HG03175 (cell line): ENCODE results near the gene ADARB1.

ENCODE experiments used
- ATAC-seq: cut with Tn5 transposase; IDR thresholded peaks from one replicate; pipeline ENCODE4 v1.9.1; 2021; ENCODE audit warnings: mild to moderate bottlenecking, moderate library complexity; ENCODE audit not compliant: unreplicated experiment

ADARB1 gene

DNA sequence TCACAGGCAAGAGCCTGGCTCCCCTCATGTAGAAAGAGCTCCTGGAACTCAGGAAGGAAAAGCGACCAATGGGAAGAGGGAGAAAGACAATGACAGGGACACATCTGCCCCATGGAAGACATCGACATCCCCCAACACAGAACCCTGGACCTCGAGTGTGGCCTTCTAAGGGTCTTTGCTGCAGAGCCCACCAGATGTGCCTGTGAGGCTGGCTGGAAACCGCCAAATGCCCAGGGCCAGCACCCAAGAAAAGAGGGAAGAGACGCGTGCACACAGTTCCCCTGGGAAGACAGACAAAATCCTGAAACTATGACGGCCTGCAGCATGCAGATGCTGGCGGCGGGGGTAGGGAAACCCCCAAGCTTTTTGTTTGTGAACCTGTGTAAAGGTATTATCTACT is 36.4 kb upstream of the ADARB1 start:
- ATAC-seq = no peak

DNA sequence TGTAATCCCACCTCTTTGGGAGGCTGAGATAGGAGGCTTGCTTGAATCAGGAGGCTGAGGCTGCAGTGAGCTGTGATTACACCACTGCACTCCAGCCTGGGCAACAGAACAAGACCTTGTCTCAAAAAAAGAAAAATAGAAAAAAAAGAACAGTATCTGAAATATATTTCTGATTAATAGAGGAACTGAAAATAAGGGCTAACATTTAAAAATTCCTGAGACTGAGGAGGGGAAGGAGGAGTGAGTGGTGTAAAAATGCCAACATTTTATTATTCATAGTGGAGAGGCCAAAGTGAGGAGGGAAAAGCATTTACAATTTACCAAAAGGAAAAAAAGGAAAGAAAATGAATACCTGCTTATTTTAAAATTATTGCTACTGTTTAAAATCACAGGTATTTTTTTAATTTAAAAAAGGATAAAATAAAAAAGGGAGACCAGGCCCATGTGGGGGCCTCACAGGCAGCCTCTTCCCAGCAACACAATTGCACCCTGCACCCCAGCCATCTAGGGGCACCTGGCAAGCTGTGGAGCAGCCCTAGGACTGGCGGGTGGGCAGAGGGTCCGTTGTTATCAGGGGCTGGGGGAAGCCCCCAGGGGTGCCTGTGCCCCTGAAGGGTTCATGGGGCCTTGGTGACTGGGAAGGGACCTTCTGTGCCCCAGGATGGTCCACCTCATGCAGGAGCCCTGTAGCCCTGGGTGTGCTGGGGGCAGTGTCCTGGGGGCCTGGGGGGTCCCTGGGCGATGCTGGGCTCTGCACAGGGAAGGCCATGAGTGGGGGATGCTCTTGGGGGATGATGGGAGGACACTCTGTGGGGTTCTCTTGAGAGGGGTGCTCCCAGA is 34.8 kb upstream of the ADARB1 start:
- no peak for ATAC-seq

DNA sequence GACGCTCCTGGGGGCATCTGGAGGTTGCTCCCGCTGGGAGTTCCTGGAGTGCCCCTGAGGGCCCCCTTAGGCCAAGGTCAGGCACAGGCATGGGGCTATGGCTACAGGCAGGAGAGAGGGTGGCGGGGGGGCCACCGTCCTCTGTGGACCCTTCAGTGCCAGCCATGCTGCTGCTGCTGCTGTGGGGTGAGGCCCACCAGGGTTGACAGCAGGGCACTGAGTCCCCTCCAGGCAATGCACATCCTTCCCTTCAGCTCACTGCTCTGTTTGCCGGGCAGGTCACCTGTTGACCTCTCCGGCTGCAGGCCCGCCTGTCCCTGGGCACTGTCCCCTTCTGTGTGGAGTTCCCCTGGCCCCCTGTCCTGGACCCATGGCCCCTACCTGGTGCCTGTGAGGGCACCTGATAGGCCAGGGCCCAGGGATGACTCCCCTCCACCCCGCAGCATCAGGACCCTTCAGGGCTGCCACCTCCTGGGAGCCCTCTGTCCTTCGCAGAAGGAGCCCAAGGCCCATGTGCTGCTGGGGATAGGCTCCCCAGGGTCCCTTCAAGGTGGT is 34.1 kb upstream of the ADARB1 start:
- ATAC-seq = no peak

DNA sequence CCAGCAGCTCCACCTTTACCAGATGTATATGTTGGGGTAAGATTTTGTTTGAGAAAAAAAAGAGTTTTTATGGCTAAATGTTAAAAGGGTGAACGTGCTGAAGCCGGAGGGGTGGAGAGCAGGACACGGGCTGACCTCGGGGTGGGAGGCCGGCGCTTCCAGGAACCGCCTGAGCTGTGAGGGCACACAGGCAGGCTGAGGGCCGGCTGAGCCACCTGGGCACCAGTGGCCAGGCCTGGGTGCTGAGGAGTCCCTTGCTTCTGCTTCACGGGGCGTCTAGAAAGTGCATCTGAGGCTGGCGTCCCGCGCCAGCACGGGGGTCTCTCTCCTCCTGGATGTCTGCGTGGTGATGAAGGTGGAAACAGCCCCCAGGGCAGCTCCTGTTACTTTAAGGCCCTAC is 33.6 kb upstream of the ADARB1 start:
- no peak for ATAC-seq

DNA sequence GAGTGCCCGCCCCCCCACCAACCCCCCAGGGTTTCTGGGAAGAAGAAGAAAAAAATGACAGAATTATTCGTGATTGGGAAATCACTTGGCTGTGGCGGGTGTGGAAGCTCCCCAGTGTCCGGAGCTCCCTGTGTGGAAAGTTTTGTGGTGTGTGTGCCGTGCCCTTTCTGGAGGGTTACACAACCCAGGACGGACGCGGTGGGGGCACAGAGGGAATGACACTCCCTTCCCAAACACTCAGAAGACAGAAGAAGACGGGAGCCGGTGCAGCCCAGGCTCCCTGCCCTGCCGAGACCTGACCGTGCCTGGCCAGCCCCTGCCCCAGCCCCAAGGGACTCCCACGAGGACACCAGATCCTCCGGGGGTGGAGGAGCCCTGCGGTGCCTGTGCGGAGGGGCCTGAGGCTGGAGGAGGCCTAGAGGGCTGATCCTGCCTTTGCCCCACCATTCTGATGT is 33.0 kb upstream of the ADARB1 start:
- ATAC-seq = no peak

DNA sequence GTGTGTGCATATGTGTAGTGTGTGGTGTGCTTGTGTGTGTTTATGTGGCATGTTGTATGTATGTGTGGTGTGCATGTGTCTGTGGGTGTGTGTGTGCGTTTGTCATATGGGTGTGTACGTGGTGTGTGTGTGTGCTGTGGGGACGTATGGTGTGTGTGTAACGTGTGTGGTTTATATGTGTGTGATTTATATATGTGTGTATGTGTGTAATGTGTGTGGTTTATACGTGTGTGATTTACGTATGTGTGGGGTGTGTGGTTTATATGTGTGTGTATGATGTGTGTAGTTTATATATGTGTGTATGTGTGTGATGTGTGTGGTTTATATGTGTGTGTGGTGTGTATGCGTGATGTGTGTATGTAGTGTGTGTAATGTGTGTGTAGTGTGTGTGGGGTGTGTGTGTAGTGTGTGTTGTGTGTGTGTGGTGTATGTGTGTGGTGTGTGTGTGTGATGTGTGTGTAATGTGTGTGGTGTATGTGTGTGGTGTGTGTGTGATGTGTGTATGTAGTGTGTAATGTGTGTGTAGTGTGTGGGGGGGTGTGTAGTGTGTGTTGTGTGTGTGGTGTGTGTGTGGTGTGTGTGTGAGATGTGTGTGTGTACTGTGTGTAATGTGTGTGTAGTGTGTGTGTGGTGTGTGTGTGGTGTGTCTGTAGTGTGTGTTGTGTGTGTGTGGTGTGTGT is 32.3 kb upstream of the ADARB1 start:
- ATAC-seq = no peak

DNA sequence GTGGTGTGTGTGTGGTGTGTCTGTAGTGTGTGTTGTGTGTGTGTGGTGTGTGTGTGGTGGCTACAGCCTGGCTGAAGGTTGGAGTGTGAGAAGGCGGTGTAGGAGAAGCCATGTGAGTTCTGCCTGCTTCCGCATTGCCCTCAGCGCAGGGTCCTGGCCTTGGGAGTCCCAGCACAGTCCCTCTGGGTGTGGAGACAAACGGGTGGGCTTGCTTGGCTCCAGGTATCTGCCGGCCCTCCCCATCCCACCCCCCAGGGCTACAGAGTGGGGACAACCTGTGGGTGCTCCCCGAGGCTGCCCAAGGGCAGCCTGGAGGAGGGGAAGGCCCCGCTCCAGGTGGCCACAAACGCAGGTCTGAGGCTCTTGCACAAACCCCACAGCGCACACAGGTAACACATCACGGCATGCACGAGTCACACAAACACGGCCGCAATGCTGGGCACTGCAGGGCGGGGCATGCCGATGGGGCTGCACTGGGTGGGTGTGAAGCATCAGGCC is 31.7 kb upstream of the ADARB1 start:
- ATAC-seq = no peak

DNA sequence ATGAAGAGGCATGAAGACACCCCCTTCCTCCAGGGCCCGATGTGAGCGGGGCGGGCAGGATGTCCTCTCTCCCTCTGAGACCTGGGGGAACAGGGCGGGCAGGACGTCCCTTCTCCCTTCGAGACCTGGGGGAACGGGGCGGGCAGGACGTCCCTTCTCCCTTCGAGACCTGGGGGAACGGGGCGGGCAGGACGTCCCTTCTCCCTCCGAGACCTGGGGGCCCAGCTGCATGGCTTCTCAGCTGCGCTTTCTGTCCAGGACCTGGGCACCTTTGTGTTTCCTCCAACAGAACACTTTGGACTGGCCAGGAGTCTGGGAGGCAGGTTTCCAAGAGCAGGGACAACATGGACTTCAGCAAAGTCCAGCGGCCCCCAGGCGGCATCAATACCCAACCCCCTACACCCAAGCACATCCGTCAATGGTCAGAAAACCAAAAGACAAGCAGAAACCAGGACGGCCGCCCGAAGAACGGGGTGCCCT is 30.8 kb upstream of the ADARB1 start:
- ATAC-seq = no peak

DNA sequence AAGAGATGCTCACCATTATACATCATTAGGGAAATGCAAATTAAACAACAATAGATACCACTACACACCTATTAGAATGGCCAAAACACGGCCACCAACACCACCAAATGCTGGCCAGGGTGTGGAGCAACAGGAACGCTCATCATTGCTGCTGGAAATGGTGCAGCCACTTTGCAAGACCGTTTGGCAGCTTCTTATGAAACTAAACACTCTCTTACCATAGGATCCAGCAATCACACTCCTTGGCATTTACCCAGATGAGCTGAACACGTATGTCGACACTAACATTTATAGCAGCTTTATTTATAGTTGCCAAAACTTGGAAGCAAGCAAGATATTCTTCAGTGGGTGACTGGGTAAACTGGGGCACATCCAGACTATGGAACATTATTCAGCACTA is 28.9 kb upstream of the ADARB1 start:
- ATAC-seq = no peak

DNA sequence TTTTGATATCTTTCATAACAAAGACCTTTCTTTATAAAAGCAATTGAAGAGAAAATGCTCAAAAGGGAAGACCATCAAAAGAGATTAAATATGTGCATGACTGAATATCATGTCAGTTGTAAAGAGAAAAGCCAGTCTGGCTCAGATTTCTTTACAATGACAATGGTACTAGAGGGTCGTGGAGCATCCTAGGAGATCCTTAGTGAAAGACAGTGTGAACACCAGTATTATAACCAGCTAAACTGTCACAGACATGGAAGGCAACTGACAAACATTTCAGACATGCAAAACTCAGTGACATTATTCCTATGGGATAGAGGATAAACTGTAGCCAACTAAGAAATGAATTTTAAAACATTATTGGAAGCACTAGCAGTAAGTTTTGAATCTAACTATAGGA is 27.1 kb upstream of the ADARB1 start:
- no peak for ATAC-seq

DNA sequence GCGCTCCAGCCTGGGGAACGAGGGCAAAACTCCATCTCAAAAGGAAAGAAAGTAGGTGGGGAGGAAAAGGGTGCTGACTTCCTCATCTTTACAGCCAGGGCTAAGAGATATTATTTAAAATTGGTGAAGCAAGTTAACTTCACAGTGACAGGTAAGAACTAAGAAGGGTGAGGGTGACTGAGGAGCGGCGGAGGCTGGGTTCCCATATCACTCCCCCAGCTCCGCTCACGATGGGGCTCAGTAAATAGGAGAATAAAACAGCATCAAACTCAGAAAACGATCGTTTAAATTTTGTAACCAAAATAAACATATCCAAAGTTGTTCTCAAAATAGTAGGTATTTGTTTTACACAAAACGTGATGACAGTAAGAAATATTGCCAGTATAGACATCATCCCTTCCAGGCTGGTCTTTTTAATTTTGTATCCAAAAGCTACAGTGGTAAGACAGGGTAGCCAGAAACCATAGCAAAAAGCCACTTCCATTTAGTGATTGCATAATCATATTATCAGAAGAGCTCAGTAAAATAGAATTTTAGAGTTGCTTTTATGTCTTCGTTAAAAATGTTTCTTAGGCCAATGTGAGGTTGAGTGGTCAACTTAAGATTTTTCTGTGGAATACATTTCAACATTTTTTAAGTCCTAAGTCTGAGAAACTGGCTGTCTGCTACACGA is 26.2 kb upstream of the ADARB1 start:
- ATAC-seq = no peak

DNA sequence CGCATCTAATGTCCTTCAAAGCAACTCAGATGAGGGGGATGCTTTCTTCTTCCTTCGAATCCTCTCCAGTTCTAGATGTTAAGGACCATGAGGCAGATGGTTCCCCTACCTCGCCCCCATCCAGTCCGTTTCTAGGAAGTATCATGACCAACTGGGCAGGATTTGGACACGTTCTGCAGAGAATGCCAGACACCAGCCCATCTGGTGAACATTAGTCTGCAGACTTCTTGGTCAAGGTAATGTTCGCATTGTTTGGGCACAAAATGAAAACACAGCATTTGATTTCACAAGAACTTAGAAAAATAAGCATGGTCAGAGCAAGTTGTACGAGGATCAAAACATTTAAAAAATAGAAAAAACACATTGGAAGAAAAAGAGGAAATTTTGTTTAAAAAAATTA is 25.4 kb upstream of the ADARB1 start:
- ATAC-seq = no peak

DNA sequence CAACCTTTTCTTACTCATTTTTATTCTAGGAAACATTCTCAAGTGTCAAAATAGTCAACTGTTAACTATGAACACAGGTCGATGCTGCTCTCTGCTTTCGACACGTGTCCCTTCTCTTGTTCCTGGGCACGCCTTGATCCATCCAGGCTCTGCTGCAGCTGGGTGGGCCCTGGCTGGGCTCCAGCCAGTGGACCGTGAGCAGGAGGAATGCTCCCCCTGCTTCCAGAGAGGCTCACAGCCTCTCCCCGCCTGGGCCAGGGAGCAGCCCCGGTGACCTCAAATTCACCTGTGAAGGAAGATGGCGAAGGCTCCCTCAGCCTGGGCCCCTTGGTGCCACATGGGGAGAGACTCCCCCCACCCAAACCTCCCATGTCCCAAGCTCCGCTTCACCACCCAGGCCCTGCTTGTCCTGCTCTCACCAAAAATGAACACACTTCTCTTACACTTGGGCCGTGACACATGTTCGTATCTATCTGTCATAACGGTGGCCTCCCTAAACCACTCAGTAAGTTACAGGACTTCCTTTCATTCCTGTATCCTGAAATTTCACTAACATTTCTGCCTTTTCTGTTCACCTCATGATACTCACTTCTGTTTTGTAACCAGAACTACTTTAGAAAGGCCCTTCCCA is 24.6 kb upstream of the ADARB1 start:
- no peak for ATAC-seq

DNA sequence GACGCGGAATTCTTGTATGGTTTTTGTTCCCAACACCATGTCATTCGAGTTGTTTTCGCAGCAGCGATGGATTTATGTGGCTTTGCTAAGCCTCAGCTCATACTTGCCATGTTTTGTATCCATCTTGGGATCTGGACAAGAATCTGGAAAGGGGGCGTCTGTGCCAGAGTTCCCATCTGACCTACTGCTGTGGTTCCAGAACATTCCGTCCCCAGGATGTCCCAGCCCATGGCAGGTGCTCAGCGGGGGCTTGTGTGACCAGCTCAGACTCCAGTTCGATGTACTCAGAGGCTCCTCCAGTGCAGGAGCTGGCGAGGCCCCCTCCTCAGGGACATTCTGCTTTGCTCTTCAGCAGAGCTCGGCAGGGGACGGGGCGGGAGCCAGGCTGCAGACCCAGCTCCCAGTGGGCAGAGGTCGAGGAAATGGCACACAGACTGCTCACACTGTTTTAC is 24.0 kb upstream of the ADARB1 start:
- ATAC-seq = no peak

DNA sequence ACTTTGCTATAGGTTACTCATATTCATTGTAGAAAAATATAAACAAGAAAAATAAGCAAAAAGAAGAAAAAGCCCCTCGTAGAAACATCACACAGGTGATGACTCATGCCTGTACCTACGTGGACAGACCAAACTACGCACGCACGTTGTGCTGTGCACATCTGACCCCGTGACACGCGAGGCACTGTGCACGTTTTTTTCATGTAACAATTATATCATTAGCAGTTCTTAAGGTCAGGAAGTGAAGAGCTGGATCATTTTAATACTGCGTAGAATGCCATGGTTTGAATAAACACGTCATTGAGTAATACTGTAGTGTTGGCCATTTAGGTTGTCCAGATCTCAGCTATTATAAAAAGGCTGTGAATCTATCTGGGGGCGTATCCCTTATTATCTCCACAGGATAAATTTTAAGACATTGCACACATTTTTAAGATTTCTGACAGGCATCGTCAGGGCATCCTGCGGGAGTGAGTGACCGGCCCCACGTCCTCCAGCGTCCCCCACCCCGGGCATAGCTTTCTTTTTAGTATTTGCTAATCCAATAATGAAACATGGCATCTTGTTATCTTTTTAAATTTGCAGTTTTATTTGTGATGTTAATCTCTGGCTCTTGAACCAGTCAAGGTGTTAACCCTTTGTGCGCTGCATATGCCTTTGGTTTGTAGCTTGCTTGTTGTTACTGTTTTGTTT is 23.4 kb upstream of the ADARB1 start:
- no peak for ATAC-seq

DNA sequence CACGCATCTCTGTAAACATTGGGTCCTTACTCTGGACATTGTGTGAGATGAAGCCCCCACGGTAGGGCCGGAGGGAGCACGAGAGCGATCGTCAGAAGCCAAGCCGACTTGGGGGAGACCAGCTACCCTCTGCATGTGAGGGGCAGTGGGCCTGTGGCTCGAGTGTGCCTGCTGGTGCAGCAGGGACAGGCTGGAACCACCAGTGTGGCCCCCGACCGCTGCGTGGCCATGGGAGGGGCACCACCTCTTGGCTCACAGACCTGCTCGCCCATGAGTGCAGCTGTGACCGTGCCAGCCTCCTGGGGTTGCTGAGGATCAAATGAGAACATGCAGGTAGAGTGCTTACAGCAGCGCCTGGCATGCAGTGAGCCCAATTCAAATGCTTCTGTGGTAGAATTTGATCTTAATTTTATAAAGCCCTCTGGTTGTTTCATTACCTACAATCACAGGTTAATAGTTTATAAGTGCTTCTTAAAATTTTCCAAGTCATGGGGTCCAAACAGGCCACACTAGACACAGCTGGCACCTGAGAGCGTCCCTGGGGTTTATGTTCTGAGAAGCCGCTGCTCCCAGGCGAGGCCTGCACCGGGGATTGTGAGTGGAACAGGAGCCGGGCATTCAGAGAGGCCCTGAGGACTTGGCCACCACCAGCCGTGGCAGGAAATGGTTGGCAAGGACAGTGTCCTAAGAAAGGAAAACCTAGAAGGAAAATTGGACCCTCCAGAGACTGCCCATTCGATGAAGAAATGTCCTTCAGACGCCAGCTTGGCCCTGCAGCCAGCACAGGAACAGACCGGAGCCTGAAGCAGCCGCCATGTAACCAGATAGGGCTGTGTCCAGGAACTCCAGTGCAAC is 22.6 kb upstream of the ADARB1 start:
- no peak for ATAC-seq

DNA sequence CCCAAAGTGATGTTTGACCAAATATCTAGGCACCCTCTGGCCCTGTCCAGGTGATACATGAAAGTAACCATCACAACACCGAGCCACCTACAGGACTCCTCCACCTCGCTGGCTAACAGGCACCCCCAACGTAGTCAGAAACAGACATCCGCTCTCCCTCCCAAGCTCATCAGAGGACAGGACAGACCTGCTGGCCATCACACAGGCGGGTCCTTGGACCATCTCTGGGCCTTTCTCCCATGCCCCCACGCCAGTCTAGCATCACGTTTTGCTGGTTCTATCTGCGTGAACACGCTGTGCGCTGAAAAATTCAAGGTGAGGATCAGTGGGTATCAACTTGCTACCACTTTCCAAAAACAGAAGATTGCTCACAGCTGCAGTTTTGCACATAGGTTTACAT is 21.4 kb upstream of the ADARB1 start:
- ATAC-seq = no peak

DNA sequence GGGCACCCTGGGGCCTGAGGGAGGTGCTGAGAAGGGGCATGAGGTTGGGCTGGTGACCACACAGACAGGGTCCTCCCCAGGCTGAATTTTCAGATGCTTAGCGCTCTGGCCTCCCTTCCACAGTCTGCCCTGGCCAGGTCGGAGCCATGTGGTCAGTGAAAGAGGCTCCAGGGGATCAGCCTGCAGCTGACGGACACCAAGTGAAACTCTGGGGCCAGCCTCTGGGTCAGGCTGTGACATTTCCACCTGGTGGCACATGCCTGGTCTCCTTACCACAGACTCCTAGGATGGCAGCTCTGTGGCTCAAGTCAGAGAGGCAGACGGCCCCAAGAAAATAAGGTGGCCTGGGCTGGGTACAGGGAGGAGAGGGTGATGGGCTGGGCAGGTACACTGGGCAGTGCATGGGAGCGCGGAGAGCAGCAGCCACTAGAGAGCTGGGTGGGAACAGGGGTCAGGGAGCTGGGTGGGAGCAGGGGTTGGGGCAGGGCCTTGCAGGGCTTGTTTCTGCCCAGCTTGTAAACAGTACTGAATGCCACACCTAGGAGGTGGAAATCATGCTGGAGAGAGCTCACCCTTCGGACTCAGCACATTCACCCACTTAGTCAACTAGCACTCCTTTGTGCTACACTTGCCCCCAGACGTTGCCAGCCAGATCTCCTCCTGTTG is 20.7 kb upstream of the ADARB1 start:
- ATAC-seq = no peak
